SW480 (cell line): Measurements from ENCODE around the gene KRTAP10-2.
"Not testable (repeated sequence)": the region's sequence is repeated elsewhere in the genome, so short reads cannot be mapped to it uniquely, and the experiment has no call there.

ENCODE experiments used
- DNase-seq: peaks from one replicate; pipeline ENCODE4 v3.0.0-alpha.2; 2016; ENCODE audit warnings: low spot score

Gene KRTAP10-2

DNA sequence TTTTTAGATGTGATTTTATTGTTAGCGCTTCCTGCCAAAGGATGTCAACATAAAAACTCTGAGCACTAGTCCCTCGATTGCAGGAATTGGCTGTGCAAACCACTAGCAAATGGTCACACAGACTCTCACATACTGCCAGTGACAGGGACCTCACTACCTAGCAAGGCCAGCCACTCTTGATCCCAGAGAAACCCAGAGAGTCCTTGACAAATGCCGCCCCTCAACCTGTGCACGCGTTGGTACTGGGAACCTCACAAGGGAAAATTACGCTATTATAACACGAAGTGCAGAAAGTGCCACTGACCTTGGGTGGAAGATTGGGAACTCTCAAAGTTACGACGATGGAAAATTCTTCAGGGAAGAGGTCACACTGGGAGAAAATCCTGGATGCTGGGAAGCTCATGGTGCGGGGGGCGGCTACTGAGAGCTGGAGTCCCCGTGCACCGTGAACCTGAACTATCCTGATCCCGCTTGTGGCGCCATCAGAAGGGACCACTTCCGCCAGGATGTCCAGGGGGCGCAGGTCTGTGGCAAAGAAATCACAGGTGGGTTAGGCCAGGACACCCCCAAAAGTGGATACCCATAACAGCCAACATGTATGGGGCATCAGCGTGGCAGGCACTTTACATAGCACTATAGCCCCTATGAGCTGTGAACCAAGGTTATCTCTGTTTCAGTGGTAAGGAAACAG, 16.3 kb upstream of the KRTAP10-2 start:
- DNase-seq, result no peak

DNA sequence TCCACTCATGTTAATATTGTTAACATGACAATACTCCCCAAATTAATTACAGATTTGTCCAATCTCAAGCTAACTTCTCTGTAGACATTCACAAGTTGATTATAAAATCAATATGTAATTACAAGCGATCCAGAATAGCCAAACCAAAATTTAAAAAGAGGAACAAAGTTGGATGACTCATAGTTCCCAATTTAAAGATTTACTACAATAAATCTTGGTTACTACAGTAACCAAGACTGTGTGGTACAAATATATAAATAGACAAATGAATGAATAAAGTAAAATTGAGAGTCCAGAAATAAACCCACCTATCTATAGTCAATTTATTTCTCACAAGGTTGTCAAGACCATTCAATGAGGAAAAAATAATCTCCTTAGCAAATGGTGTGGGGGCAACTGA, 15.1 kb upstream of the KRTAP10-2 start:
- DNase-seq, result no peak

DNA sequence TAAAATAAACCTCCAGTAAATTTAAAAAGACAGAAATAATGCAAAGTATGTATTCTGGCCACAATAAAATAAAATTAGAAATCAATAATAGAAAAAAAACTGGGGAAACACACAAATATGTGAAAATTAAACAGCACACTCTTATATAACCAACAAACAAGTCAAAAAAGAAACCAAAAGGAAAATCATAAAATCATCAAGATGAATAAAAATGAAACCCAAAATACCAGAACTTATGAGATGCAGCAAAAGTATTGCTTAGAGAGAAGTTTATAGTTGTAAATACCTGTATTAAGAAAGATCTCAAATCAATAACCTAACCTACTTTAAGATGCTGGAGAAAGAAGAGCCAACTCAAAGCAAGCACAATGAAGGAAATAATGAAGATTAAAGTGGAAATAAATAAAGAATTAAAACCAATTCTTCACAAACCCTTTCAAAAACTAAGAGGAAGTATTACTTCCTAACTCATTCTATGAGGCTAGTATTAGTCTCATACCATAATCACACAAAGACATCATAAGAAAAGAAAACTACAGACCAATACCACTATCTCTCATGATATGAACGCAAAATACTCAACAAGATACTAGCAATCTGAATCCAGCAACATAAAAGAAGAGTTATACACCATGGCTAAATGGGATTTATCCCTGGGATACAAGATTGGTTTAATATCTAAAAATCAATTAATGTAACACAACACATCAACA, 13.7 kb upstream of the KRTAP10-2 start:
- DNase-seq, result no peak

DNA sequence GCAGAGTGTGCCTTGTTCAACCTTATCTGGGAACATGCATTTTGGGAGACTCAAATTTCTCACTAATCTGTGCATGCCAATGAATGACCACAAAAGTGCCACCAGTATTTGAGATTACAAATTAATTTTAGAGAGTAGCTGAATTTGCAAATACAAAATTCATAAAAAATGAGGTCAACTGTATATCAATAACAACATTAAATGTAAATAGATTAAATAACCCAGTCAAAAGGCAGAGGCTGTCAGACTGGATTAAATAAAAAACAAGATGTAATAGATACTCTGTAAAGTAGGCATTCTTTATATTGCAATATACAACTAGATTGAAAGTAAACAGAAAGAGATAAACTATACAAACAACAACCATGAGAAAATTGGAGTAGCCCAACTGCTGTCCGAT, 12.8 kb upstream of the KRTAP10-2 start:
- DNase-seq, result no peak

DNA sequence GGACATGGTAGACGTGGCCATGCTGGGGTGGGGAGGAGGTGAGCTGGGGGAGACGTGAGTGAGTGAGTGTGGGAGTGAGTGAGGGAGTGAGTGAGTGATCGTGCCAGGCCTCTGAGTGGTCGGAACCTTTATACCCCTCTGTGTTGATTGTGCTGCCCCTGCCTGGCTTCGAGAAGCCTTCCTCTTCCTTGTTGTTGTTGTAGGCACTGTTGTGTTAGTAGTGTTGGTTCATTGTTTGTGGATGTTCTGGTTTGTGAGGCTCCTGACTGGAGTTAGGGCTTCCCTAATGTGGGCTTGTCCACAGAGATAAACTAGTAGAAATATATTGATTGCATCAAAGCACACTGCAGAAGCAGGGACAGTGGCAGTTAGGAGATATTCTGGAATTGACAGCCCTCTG, 7.4 kb upstream of the KRTAP10-2 start, which contains the start of gene KRTAP10-3:
Gene KRTAP10-3, minus strand, starts transcription at position 101 of the 400 bp plus-strand sequence. Its CDS starts 80 bp downstream, at position 21.
- no peak for DNase-seq

DNA sequence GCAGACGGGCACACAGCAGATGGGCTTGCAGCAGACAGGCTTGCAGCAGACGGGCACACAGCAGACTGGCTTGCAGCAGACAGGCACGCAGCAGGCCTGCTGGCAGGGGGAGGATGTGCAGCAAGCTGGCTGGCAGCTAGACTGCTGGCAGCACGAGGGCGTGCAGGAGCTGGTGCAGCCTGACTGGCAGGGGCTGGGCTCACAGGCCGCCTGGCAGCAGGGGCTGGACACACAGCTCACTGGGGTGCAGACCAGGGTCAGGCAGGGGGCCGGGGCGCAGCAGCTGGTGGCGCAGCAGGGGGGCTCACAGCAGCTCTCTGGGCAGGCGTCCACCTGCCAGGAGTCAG, 7.0 kb upstream of the KRTAP10-2 start:
- not testable (repeated sequence) for DNase-seq

DNA sequence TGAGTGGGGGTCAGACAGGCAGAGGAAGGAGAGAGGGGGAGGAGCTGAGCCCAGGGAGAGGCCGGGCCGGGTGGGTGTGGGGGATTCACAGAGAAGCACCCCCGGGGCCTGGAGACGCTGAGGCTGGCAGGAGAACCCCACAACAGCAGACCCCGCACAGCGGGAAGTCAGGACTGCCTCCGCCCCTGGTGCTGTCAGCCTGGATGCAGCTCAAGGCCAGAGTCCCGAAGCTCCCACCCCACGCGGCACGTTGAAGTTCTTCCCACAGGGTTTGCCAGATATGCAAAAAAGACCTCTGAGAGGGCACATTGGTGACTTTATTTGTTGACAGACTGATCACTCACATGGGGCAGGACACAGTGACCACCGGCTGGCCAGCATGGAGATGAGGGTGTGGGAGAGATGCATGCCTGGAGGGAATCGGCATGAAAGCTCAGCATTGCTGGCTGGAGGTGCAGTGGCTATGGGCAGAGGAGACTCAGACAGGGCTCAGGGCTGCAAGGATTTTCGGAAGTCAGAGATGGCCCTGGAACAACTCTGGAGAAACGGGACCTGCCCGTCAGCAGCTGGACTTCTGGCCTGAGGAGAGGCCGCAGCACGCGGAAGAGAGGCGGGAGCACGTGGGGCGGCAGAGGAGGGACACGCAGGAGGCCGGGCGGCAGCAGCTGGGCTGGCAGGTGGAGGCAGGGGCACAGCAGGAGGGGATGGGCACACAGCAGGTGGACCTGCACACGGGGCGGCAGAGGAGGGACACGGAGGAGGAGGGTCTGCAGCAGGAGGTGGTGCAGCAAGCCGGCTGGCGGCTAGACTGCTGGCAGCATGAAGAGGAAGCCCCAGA, 6.4 kb upstream of the KRTAP10-2 start:
- no peak for DNase-seq

DNA sequence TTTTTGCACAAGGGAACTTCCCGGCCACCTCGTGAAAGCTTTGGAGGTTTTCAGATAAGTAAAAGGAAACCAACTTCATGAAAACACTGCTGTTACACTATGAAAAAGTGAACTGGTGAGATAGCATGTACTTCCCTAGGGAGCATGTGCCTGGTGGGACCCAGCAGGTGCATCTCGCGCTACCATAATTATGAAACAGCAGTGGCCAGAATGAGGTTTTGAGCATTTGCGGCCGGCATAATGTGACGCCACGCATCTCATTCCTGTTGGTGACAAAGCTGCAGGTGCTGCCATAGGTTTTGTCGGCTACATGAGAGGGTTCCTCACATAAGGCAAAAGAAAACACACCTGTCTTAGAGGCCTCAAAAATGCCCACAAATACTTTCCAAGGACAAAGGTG, 5.6 kb upstream of the KRTAP10-2 start:
- peak; percentile 87 for DNase-seq

DNA sequence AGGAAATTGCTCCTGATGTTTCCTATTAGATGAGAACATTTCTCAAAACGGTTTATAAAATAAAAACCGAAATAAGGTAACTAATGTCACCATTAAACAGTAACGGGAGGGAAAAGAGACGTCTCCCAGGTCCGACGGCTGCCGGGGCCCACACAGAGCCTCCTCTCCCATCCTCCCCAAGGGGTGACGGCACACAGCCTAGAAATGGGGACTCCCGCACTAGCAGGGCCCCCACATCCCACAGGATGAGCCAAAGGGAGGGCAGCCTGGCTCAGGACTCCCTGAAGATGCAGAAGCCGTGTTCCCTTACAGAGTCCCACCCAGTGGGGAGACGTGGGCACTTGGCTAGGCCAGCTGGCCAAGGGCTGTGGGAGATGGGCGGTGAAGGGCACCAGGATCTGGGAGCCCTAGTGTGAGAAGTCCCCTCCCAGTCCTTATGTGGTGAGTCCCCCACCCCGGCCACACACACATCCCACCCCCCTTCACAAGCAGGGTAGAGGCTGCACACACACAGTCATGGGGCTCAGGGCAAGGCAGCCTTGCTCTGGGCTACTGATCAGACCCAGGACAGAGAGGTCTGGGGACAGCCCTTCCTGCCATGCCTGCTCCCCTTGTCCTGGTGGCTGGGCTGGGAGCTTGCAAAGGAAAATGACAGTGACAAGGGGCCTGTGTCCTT, 4.0 kb upstream of the KRTAP10-2 start:
- DNase-seq, result no peak

DNA sequence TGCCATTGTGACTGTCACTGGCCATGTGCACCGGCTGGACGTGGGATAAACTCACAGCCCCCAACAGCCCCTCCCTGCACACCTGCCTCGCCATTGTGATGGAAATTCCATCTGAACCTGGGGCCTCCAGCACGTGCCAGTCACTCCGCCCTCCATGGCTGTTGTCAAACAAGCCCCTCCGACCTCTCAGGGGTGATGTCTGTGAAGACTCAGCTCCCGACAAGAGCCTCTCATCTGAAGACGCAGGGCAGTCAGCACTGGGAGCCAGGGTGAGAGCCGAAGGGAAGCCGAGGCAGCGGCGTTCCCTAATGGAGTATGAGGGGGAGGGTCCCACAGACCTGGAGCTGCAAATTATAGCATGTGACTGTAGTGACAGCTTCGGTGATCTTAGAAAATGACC, 1.4 kb upstream of the KRTAP10-2 start:
- no peak for DNase-seq

DNA sequence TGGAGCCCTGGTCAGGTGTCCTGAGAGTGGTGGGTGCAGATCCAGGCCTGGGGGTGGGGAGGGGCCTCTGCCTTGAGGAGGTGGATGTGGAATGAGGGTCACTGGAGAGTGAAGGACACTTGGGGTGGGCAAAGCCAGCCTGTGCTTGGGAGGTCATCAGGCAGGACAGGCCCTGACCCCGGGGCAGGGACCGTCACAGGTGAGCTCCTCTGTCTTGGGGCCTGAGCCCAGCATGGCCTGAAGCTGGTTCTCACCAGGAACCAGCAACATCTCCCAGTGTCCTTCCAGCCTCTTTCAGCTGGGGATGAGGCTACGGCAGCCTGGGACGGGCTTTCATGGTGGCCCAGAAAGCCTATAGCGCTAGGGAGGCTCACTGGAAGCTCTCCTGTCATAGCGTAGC, 831 bp upstream of the KRTAP10-2 start:
- no peak for DNase-seq

DNA sequence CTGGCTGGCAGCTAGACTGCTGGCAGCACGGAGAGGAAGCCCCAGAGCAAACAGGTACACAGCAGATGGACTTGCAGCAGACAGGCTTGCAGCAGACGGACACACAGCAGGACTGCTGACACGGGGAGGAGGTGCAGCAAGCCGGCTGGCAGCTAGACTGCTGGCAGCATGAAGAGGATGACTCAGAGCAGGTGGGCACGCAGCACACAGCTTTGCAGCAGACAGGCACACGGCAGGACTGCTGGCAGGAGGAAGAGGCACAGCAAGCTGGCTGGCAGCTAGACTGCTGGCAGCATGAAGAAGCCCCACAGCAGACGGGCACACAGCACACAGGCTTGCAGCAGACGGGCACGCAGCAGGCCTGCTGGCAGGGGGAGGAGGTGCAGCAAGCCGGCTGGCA, 498 bp downstream of the KRTAP10-2 start:
- no peak for DNase-seq

DNA sequence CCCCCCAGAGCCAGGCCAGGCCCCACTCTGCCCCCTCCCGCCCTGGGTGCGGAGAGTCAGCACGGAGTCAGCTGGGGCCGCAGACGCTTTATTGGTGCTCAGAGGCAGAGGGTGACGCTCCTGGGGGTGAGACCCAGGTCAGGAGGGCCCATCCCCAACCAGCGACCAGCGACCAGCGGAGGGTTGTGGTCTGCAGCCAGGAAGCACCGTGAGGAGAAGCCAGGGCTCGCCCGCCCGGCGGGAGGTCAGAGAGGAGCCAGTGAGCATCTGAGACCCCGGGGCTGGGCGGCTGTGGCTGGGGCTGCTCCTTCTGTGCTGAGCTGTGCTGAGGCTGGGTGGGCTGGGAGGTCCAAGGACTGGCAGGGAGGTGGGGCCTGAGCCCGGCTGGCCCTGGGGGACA, 1.0 kb downstream of the KRTAP10-2 start:
- DNase-seq, result not testable (repeated sequence)

DNA sequence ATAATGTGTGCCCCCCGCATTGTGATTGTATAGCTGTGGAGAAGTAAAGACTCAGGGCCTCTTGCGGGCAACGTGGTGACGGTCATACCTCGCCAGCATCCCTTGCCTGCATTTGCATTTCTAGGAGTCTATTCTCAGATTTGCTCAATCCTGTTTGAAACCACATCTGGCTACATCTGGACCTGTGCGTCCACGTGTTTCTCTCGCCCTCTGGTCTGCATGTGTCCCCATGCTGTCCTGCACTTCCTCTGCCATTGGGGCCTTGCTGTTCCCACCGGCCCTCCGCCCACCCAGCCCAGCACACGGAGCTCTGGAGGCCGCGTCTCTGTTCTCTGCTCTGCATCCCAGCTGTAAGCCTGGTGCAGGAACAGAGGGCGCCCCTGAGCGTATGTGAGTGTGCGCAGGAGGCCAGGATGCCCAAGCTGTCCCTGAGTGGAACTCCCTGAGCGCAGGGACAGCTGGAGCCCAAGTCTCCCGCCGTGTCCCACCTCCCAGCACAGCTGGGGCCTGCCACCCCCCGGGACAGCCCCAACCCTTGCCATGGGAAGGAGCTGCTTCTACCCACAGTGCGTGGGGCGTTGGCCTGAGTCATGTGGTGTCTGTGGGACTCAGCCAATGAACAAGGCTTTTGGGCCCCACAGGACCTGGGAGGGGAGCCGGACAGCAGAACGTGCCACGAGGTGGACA, 1.6 kb downstream of the KRTAP10-2 start:
- DNase-seq, result no peak

DNA sequence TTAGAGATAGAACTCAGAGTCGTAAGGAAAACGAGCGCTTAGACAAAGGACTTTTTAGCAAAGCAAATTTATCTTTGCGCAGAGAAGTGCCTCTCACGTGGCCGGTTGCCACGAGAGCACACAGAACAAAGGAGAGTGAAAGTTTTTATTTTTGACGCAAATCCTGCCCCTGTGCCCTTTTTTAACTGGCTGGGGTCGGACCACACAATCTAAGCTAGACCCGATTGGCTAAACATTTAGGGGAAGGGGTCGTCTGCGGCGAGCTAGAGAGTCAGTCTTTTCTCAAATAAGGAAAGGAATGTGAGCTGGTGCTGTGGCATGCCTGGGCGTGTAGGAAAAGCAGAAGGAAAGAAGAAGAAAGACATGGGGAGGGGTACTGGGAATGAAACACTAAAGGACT, 2.4 kb downstream of the KRTAP10-2 start:
- DNase-seq, result no peak

DNA sequence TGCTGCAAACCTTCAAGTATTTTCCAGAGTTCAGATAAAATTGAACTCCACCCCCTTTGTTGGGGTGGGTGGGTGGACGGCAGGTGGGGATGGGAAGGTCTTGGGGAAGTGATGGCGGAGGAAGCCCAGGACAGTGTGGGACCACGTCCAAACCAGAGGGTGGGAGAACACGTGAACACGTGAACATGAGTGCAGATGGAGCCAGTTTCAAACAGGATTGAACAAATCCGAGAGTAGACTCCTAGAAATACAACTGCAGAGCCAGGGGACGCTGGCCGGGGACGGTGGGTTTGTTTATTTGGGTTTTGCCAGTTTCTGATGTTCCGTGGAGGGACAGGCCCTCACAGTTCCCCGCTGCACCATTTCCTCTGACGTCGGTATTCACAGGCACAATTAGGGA, 2.9 kb downstream of the KRTAP10-2 start:
- no peak for DNase-seq

DNA sequence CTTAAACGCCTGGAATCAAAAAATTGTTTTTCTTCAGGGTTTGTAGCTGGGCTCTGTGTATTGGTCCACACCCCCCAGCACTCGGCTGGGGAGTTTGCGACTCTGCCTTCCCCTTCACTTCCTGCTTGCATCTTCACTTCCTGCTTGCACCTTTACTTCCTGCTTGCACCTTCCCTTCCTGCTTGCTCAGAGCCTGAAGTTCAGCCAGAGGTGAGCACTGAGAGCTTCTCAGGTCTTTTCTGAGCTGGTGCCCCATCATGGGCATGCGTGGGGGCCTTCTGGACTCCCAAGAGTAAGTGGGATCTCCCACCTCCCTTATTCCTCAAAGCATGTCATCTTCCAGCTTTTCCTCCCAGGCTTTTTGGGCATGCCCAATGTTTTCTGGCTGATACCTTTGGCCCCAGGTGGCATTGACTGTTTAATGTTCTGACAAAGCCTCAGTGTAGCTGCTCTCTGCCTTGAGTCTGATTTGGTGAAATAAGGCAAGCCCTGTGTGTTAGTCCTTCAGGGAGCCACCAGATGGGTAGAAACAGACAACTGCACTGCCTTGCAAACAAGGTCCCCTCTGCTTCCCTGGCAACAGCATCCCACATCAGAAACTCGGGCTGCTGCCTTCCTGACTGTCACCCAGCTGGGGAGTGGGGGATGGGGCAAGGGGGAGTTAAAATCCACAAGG, 3.5 kb downstream of the KRTAP10-2 start:
- DNase-seq, result no peak

DNA sequence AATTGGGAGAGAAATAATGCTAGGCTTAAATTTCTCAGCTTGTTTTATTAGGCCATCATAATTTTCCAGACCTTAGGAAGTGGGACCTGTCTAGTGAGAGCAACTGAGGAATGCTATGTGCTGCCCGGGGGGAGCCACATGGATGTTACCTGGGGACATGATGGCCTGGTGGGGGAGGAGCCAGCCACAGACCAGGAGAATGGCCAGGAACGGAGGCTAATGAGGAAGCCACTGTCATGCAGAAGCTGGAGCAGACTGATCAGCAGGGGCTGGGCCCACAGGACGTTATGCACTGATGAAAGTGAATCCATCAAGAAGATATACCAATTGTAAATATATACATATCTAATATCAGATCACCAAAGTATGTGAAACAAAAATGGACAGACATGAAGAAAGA, 6.7 kb downstream of the KRTAP10-2 start:
- no peak for DNase-seq

DNA sequence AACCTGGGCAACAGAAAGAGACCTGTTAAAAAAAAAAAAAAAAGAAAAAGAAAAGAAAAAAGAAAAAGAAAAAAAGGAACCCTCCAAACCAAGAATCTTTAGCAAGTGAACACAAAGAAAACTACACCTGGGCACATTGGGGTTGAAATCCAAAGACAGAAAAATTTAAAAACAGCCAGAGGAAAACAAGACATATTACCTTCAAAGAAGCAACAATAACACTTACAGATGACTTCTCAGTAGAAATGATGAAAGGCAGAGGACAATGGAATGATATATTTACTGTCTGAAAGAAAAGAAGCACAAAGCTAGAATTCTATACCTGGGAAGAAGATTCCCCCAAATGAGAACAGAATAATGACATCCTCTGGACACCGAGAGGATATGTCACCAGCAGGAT, 8.6 kb downstream of the KRTAP10-2 start:
- DNase-seq, result no peak

DNA sequence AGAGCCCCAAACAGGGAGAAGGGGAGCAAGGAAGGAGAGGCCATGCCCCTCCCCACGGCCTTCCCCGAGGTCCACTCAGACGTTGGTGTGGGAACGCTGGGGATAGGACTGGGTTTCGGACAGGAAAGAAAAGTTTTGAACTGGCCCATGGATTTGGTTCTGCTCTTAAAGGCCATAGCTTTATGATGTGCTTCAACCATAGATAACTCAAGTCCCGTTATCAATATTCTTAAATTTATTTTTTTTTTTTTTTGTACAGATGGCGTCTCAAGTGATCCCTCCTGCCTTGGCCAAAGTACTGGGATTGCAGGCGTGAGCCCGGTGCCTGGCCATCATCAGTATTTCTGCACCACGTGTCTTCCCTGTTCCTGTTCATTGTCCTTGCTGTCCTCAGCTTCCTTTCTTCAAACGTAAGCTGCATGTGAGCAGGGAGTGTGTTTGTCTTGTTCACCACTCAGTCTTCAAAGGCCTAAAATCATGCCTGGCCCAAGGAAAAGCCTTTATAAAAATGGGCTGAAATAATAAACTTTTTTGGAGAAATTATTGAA, 10.5 kb downstream of the KRTAP10-2 start:
- DNase-seq, result no peak
